Stimulated activated CD8-positive, alpha-beta memory T cell treated with anti-CD3 and anti-CD28 coated beads, Interleukin-15, amount 100 ng/mL, for 48 hours (primary cell): ENCODE measurements around the gene FAM25G.
"Not testable (repeated sequence)": the region's sequence is repeated elsewhere in the genome, so short reads cannot be mapped to it uniquely, and the experiment has no call there.

ENCODE experiments used
- DNase-seq, 2 donors: peaks; one replicate each; pipeline ENCODE4 v3.0.0-alpha.2; 2020; ENCODE audit warnings: low read depth in 2 of 2

FAM25G gene

DNA sequence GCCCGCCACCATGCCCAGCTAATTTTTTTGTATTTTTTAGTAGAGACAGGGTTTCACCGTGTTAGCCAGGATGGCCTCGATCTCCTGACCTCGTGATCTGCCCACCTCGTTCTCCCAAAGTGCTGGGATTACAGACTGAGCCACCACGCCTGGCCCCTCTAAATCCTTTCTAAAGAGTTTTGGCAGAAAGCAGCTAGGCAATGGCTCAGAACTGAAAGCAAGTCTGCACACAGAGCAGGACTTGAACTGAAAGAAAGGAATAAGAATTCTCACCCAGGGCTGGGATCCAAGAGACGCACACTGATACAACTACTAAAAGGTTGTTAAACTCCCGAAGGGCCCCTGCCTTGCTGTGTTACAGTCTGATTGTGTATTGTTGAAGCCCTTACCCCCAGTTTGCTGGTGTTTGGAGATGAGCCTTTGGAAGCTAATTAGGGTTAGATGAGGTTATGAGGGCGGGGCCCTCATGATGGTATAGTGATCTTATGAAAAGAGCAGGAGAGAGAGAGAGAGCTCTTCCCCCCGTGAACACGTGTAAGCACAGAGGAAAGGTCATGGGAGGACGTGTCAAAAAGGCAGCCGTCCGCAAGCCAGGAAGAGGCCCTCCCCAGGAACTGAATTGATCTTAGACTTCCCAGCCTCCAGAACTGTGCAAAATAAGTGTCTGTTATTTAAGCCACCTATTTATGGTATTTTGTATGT, 26.1 kb downstream of the FAM25G start:
- DNase-seq: not testable (repeated sequence)

DNA sequence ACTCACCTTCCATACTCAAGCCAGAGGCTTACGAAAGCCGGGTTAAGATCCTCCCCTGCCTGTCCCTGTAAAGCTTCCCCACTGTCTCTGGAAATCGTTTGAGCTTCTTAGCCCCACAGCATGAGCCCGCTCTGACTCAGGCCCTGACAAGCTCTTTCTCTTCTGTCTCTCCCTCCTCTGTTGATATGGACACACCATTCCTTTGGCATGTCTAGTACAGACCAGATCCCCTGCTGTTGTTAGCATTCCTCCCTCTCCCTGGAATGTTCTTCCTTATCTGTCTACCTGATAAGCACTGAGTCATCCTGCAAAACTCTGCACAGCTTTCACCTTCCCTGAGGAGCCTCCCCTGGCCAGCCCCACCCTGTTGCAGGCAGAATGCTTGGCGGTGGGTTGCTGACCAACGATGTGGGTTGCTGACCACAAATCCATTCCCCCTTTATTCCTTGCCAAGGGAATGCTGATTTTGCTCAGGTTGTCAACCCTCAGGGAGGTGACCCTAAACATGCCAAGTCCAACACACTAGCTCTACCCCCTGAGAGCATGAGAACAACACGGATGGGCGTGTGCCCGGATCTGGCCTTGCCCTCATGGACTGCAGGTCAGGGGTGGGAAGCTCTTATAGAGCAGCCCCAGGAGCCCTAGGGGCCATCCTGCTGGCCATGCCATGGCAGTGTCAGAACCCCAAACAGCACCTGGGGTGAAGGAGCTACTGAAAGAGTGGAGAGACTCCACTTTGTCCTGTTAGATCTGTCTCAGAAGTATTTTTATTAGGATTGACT, 28.7 kb downstream of the FAM25G start:
- not testable (repeated sequence) for DNase-seq

DNA sequence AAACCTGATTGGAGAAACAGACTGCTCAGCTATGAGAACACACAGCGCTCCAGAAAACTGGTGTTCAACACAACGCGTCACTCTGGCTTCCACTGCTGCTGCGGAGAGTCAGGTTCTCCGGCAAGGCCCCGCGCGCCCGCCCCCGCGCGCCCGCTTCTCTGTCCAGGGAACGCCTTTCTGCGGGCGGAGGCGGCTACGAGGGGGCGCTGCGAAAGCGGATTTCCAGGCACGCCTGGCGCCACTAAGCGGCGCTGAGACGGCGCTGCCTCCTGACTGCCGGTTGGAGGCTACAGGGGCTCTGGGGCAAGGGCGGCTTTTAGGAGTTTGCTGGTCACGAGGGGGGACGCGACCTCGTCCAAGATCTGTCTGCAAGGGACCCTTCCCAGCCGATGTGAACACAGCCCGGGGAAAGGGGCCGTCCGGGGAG, 30.2 kb downstream of the FAM25G start:
- peak in 1 of 2 donors; percentile 14 for DNase-seq

DNA sequence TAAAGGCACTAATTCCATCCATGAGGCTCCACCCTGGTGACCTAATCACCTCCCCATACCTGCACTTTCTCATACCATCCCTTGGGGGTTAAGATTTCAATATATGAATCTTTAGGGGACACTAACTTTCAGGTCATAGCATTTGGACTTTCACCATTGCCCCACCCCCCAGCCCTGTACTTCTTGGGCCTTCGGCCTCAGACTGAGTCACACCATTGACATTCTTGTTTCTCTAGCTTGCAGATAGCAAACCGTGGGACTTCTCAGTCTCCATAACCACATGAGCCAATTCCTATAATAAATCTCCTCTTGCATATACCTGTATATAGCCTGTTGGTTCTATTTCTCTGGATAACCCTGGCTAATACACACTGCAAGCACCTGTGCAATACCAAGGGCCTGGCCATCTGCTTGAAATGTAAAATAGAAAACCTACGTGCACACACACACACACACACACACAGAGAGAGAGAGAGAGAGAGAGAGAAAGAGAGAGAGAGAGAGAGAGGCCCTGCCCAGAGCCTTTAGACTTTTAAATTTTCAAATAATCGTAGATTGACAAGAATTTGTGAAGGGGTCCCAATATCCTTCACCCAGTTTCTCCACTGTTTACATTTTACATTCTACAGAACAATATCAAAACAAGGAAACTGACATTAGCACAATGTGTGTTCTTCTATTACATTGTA, 32.9 kb downstream of the FAM25G start:
- DNase-seq: no peak

DNA sequence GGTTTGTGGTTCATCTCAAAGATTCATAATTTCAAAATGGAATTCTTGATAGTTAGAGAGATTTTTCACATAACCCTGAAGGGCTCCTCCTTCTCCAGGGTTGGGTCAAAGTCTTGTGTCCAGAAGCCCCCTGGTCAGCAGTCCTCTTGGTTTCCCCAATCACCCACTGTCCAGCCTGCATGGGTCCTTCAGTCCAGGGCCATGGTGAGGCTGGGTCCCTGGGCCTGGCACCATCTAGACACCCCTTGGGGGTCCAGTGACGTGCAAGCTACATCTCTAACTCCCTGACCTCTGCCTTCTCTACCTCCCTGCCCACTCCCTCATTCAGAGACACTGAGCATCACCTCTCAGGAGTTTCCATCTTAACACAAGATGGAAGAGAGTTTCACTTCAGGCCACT, 33.7 kb downstream of the FAM25G start:
- no peak for DNase-seq

DNA sequence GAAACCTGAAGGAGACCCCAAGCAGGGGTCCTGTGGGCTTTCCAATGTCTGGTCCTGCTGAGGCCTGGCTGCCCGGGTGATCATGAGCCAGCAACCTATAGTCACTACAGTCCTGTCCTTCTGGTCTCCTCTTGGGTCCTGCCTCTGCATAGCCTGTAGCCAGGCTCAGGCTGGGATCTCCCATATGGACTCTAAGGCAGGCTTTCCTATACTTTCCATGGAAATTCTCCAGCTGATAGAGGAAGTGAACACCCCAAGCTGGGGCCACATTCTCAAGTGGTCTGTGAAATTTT, 34.0 kb downstream of the FAM25G start:
- DNase-seq: no peak

DNA sequence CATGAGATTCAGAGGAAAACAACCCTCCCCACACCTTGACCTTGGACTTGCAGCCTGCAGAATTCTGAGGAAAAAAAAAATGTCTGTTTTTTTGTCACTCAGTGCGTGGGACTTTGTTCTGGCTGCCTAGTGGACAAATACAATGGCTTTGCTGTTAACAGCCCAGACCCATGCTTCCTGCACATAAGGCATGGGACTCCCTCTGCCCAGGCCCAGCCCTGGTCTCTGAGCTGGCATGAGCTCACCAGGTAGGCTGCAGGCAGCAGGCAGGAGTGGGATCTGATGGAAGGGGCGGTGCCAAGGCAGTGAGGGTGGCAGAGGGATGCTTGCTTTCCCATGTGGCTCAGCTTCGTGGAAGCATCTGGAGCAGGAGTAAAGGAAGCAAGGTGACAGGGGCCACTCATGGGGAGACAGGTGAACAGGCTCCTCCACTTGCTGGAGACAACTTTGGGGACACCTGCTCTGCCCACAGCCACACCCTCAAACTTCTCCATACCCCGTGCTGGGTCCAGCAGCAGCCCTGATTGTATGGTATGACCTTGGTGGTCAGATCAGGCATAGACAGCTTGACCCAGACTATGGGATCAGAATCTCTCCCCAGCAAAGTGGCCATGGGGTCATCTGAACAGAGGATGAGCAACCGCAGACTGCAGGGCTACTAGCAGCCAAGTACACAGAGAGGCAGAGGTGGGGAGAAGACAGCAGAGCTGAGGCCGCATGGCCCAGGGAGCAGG, 34.5 kb downstream of the FAM25G start:
- no peak for DNase-seq

DNA sequence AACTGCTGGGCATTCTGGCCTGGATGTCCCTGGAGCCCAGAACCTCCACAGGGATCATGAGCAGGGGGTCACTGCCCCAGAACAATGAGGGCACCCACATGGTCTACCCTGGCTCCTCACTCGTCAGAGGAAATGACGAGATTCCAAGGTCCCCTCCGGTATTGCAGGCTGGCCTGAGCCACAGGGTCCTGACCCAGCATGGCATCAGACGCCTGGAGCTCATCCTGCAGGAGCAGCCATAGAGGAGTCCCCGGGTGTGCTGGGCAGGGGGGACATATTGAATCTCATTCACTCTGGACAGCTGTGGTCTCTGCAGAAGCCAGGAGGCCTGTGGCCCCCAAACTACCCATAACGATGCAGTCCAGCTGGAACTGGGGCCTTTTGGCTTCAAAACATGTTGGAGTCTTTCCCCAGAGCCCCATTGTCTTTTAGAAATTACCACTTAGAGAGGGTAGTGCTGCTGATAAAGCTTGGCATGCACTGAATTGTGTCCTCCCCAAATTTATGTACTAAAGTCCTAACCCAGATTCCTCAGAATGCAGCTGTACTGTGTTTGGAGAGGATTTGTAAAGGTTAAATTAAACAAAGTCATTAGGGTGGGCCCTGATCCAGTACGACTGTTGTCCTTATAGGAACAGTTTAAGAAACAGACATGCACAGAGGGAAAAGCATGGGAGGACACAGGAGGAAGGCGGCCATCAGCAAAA, 35.3 kb downstream of the FAM25G start:
- DNase-seq: no peak

DNA sequence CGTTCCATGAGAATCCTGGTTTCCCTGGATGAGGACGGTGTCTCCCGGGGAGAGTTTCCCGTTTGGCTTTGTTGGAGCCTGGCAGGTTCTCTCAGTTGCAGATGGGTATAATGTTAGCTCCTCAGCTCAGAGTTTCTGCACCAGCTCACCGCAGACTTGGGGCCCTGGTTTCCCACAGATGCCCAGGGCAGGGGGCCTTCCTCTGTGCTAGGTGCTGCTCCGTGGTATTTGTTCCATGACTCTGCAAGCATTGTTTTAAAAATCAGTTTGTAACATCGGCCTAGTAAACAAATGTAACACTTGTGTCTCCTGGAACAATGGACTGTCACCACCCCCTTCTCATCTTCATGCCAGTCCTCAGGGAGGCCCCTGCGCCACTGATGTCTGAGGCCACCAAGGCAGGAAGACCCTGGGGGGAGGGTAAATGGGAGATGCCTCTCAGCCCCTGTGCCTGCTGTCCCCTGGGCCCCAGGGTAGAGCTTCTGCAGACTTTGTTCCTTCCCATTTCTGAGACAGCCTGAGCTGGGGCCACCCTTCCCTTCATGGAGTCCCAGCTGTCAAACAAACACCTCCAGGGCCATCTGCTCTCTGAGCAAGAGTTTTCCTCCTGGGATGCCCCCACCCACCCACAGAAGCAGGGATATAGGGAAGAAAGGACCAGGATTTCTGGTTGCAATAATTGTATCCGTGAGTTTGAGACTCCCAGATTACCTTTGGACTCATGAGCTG, 36.0 kb downstream of the FAM25G start:
- not testable (repeated sequence) for DNase-seq

DNA sequence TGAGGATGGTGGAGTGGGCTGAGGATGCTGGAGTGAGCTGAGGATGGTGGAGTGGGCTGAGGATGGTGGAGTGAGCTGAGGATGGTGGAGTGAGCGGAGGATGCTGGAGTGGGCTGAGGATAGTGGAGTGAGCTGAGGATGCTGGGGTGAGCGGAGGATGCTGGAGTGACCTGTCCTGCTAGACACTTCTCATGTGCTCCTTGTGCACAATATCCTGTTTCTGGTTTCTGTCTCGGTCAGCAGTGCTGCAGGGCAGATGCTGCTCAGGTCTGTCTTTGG, 36.8 kb downstream of the FAM25G start:
- no peak for DNase-seq

DNA sequence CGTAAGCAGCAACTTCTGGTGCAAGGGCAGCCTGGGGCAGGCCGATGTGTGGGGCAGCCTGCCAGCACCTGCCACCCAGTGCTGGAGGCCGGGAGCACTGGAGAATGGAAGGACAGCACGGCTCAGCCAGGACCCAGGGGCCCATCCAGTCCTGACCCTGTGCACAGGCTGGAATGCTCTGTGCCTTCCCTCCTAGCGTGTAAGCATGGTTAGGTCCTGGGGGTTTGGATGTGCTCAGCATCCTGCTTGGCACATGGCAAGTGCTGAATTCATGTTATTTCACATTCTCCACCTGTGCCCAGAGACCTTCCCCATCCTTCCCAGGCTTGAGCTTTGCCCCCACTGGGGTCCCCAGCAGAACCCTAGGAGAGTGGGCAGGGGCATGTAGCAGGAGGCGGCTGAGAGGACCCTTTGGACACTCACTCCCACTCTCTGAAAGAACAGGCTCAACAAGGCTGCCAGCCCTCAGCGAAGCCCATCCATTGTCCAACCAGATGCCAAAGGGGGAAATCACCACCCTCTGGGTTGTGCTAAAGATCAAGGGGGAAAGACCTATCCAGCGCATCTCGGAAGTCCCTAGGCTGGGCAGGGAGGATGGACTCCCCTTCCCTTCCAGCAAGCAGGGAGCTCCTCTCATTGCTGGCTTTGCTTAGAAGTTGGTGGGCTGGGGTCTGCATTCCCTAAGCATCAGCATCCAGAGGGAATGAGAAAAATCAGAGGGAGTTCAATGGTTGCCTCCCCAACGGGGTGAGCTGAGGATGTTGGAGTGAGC, 37.3 kb downstream of the FAM25G start:
- DNase-seq: no peak

DNA sequence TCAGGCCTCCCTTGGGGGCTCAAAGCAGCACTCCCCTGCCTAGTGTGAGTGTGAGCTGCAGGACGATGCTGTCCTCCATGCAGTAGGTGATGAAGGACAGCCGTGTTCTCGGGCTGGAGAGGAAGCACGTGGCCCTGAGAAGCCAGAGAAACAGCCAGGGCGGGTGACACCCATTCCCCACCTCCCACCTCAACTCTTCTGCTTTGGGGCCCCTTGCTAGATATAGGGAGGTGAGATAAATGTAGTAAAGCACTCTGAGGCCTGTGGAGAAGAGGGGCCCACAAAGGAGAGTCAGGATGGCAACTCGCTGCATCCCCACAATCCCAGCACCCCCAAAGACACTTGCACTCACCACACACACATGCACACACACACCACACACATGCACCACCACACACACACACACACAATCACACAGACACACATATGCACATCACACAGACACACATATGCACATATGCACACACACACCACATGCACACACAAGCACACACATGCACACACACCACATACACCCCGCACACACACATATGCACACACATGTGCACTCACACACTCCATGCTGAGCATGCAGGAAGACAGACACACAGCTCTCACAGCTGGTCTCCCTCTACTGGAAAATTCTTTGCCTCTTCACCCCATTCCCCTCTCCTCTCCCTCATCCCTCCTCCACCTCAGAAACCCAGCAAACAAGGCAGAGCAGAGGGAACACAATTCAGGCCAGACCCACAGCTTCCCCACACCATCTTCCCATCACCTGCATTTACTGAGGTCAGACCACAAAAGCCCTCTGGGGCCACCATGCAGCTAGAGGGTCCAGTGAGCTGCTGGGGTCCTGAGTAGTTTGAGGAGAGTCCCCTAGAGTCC, 38.1 kb downstream of the FAM25G start:
- DNase-seq: no peak

DNA sequence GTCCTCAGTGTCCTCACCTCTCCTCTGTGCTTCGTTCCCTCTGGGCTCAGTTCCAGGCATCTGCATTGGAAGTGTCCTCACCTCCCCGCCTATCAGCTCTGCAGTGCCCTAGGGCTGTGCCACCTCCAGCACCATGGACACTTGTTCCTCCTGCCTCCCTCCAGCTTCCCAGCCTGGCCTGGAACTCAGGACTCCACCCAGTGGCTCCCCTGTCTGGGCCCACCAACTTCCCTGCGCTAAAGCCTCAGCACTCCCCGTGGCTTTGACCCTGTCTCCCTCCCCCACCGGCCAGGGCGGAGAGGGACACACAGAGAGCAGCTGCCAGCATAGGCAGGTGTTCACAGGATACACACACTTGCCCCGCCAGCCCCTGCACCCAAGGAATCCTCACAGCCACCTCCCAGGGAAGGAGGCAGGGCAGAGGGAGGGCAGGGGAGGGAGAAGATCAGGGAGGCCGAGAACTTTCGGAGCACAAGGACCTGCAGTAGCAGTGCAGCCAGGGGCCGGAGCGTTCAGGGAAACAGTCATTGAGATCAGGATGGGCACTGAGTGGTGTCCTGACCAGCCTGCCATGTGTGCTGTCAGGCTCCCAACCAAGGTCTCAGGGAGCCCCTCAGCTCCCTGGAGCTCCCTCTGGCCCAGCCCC, 38.9 kb downstream of the FAM25G start:
- DNase-seq: no peak

DNA sequence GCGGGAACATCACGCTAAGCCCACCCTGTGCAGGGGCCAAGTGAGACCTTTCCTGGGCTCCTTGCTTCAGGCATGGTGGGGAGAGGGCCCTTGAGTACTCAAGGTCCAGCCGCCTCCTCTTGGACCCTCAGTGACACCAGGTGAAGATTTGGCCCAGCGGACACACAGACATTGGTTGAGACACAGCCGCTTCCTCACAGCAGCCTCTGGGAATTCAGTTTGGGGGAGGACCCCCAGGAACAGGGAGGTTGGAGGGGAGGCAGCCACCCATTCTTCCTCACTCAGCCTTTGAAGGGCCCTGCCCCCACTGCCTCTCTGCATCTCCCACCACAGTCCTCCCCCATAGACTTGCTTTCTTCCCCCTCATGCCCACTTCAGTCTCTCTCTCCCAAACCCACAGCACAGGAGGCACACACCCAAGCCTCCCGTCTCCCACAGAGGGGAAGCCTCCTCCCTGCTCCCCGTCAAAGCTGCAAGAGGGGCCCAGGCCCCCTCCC, 39.5 kb downstream of the FAM25G start:
- no peak for DNase-seq

DNA sequence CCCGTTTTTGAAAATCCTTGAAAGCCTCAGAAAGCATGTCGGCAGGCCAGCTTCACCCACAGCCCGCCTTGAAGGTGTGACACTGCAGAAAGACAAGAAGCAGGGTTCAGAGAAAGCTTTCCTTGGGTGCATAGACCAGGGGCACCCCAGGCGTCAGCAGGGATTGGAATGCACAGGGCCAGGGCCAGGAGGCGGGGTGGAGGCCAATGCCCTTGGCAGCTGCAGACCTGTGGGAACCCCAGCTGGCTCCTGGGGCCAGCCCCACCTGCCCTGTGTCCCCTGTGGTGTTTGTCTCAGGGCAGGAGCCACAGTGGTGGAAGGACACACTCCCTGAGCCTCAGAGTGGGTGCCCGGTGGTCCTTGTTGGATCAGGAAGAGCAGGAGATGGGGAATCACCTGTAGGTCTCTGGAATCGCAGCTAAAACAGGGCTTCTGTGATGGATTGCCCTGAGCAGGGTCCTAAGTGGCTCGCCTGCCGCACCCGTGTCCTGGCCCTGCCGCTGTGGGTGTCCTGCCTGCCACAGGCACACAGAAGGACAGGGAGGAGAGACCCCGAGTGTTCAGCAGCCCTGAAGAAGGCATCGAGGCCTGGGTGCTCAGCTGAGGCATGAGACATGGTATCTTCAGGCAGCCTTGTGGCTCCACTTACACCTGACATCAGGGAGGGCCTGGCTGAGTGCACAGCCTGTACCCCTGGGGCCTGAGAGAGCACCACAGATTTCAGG, 40.1 kb downstream of the FAM25G start:
- DNase-seq: no peak

DNA sequence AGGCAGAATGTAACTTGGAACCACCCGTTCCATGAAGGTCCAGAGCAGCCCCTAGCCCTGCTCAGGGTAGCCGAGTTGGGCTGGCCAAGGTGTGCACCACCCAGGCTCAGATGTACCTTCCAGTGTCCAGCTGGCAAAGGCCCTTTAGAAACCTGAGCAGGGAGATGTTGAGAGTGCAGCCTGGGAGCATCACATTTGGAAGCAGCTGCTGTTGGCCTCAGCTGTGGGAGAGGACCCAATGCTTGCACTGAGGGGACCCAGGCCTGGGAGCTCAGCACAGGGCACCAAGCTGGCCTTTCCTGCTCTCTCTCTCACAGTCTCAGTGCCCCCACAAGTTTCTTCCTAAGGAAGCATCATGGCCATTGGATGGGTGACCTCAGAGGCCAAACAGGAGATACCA, 41.1 kb downstream of the FAM25G start:
- no peak for DNase-seq

DNA sequence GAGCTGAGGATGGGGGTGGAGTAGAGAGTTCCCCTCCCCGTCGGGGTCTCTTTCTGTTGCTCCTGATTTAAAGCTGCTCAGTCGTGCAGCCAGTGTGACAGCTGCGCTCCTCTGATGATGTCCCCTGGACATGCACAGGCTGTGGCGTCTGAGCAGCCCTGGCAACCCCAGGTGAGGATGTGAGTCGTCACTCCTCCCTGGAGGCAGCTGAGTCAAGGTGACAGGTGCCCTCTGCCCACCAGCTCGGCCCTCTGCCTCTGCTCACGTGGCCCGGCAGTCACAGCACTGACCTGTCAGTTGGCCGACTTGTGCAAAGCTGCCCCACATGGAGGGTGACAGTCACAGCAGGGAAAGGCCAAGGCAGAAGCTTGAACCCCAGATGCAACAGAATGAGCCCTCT, 41.5 kb downstream of the FAM25G start:
- no peak for DNase-seq
